Mononuclear cell (primary cell): Measurements from ENCODE around the gene TGFBI. TPM values are rescaled to one million over a fixed set of nuclear protein-coding genes. Genes with fewer than 3 reads are reported as not detected.

Experiments used
- H3K27me3 ChIP-seq: 2 replicates; pipeline ENCODE4 v1.6.0; 2011; ENCODE audit warnings: low read length, control low read depth; ENCODE audit not compliant: insufficient read depth
- H3K4me1 ChIP-seq: 2 replicates; pipeline ENCODE4 v1.5.1; 2011; ENCODE audit warnings: mild to moderate bottlenecking, low read length, control low read depth; ENCODE audit not compliant: insufficient read depth
- H3K4me3 ChIP-seq: 2 replicates; pipeline ENCODE4 v1.5.1; 2011; ENCODE audit warnings: mild to moderate bottlenecking, low read length, moderate library complexity
- H3K9me3 ChIP-seq: 2 replicates; pipeline ENCODE4 v1.5.1; 2011; ENCODE audit warnings: low read depth, mild to moderate bottlenecking, control low read depth, low read length
- total RNA-seq: library from RNA; depleted of rRNA; stranded (reverse); fragments of >200 nt; gene quantifications from one replicate; pipeline ENCODE4 v1.2.3, GENCODE V29; 2012

TGFBI gene
- total RNA-seq, 1 donor = 159 TPM

DNA sequence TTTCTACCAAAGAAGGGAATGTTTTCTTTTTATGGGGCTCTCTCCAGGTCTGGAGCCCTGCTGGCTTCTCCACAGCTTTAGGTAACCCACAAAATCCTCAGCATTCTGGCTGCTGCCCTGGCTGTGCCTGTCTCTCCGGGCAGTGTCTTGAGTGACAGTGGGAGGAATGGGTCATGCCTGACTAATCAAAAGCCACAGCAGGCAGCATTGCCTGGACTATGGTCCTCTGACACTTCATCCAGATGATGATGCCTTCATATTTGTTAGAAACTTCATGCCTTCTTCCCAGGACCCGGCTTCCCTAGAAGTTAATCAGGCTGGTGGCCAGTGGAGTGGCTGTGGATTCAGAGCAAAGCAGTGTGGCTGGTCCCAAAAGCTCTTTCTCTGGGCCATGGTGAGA lies 32.2 kb upstream of the TGFBI start:
- Histone ChIP-seq H3K9me3 (no peaks in the 10 kb centered on the region), H3K4me3 (no peak overlapping the region), H3K4me1 (peaks cover 37% of the 10 kb centered on the region), H3K27me3 (no peaks in the 10 kb centered on the region)

DNA sequence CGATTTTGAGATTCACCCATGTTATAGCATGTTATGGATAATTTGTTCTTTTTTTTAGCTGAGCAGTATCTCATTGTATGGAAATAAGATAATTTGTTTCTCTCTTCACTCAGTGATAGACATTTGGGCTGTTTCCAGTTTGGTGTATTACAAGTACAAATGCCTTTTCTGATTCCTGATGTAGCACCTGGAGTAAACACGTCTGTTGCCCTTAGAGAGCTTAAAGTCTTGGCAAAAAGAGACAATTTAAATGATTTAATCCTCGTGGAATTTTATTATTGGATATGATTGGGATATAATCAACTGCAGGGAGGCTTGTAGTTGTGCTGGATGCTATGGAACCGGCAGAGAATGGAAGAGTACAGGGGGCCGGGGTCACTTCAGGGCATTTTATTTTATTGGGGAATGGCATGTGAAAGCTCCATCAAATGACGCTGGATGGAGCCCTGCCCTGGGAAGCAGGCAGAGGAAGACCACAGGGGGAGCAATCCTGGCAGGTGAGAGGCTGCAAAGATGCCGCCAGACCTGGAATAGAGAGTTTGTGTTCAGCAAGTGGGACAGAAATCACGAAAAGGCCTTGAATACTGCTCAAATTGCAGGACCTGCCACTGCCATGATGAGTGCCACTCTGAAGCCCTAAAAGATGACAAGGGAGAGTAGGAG lies 31.0 kb upstream of the TGFBI start:
- no peaks in the 10 kb centered on the region for H3K27me3 ChIP-seq
- H3K4me3 ChIP-seq = no peak overlapping the region
- H3K9me3 ChIP-seq = no peaks in the 10 kb centered on the region
- peaks cover 46% of the 10 kb centered on the region for H3K4me1 ChIP-seq

GRCh38 chr5:135998889-135999288 lies 29.9 kb upstream of the TGFBI start:
- Histone ChIP-seq H3K27me3 (no peaks in the 10 kb centered on the region), H3K4me1 (peaks cover 46% of the 10 kb centered on the region), H3K4me3 (no peak overlapping the region), H3K9me3 (no peaks in the 10 kb centered on the region)

- no peaks in the 10 kb centered on the region for H3K27me3 ChIP-seq
- peaks cover 46% of the 10 kb centered on the region for H3K4me1 ChIP-seq
- H3K4me3 ChIP-seq = no peak overlapping the region
- no peaks in the 10 kb centered on the region for H3K9me3 ChIP-seq
Measured at GRCh38 chr5:135999406-136000139, 29.2 kb upstream of the TGFBI start.

DNA sequence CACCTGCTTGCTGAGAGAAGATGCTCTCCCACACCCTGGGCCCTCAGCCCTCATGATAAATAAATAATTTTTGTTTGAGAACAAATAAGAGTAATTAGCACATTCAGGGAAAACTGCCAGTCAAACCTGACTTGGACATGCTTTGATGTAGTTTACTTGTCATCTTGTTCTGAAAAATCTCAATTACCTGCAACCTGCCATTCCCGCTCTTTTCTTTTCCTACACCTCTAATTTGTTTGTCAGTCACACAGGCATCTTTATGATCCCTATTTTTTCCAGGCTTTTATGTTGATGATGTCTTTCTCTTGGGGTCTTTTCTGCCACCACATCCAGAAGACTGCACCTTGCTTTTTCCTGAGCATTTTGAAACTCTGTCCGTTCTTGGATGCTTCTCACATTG lies 28.6 kb upstream of the TGFBI start:
- H3K4me1 ChIP-seq = peaks cover 46% of the 10 kb centered on the region
- H3K4me3 ChIP-seq = no peak overlapping the region
- H3K27me3 ChIP-seq = no peaks in the 10 kb centered on the region
- no peaks in the 10 kb centered on the region for H3K9me3 ChIP-seq

DNA sequence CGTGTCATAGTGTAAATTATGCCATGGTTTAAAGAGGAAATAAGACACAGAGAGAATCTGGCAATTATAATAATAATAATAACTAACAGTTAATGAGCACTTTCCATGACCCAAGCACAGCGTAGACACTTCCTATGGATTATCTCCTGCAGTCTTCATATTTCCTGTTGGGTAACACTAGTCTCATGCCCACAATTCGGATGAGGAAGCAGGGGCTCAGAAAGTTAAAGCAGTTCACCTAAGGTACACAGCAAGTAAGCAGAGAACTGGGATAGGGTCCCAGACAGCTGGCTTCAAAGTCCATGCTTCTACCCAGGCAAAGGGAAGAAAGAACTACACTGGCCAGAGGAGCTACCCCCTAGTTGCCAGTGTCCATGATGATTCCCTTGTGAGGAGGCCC lies 27.9 kb upstream of the TGFBI start:
- Histone ChIP-seq H3K9me3 (no peaks in the 10 kb centered on the region), H3K27me3 (no peaks in the 10 kb centered on the region), H3K4me3 (no peak overlapping the region), H3K4me1 (peaks cover 46% of the 10 kb centered on the region)

GRCh38 chr5:136001466-136001981 lies 27.3 kb upstream of the TGFBI start:
- H3K9me3 ChIP-seq = no peaks in the 10 kb centered on the region
- H3K4me1 ChIP-seq = peaks cover 46% of the 10 kb centered on the region
- H3K27me3 ChIP-seq = no peaks in the 10 kb centered on the region
- H3K4me3 ChIP-seq = no peak overlapping the region

- Histone ChIP-seq H3K9me3 (no peaks in the 10 kb centered on the region), H3K4me3 (no peak overlapping the region), H3K4me1 (peaks cover 31% of the 10 kb centered on the region), H3K27me3 (no peaks in the 10 kb centered on the region)
Measured at GRCh38 chr5:136004436-136004835, 24.4 kb upstream of the TGFBI start.

DNA sequence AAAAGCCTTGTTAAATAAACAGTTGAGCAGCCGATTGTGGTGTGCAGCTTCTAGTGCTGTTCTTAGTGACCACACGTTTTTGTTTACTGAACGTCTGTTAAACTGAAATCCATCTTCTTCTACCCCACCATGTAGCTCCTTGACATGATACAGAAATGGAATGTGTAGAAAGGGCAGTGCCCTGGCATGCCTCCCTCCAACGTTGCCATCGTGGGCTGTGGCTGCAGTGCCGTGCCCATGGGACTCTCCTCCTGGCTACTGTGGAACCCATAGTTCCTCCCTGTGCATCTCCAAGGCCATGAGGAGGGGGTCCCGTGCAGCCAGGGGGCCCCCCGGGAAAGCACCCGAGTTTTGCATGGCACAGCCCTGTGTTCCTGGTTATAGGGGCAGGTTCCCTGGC lies 23.3 kb upstream of the TGFBI start:
- Histone ChIP-seq H3K4me1 (peaks cover 24% of the 10 kb centered on the region), H3K9me3 (no peaks in the 10 kb centered on the region), H3K27me3 (no peaks in the 10 kb centered on the region), H3K4me3 (no peak overlapping the region)

GRCh38 chr5:136006164-136006563 lies 22.6 kb upstream of the TGFBI start:
- H3K27me3 ChIP-seq = no peaks in the 10 kb centered on the region
- H3K4me1 ChIP-seq = peaks cover 23% of the 10 kb centered on the region
- H3K4me3 ChIP-seq = no peak overlapping the region
- H3K9me3 ChIP-seq = no peaks in the 10 kb centered on the region

GRCh38 chr5:136006761-136007251 lies 22.0 kb upstream of the TGFBI start:
- no peaks in the 10 kb centered on the region for H3K9me3 ChIP-seq

GRCh38 chr5:136007271-136007670 lies 21.5 kb upstream of the TGFBI start:
- Histone ChIP-seq H3K4me1 (peaks cover 20% of the 10 kb centered on the region), H3K4me3 (no peak overlapping the region), H3K27me3 (no peaks in the 10 kb centered on the region), H3K9me3 (no peaks in the 10 kb centered on the region)

More at GRCh38 chr5:136006761-136007251, 22.0 kb upstream of the TGFBI start:
- Histone ChIP-seq H3K4me3 (no peak overlapping the region), H3K4me1 (peaks cover 23% of the 10 kb centered on the region), H3K27me3 (no peaks in the 10 kb centered on the region)

GRCh38 chr5:136011414-136012001 lies 17.3 kb upstream of the TGFBI start:
- H3K9me3 ChIP-seq = no peaks in the 10 kb centered on the region
- no peaks in the 10 kb centered on the region for H3K27me3 ChIP-seq
- H3K4me3 ChIP-seq = no peak overlapping the region
- peaks cover 59% of the 10 kb centered on the region for H3K4me1 ChIP-seq

DNA sequence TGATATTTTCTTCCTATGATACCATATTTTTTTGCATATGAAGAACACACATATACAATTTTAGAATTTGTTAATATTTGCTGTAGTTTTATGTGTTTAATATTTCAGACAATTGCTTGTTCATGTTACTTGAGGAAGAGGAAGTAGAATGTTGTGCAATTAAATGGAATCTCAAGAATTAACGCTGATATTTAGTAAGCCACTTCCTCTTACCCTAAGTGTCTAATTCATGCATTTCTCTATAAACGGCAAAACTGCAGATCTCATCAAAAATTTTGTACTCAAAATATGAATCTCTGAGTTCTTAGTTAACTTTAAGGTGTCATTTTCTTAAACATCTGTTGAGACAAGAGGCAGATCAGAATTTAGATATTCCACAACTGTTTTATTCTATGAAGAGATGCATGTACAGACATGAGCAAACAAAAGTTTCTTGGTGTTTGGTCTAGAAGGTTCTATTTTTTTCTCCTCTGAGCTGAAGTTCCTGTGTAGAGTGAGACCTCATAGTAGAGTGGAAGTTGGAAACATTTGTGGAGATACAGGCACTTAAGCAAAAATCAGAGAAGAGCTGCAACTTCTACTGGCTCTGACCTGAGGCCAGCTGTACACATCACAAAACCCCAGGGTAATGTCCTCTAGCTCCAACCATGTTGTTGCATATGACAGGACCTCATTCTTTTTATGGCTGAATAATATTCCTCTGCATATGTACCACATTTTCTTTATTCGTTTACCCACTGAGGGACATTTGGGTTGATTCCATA lies 16.6 kb upstream of the TGFBI start:
- no peaks in the 10 kb centered on the region for H3K27me3 ChIP-seq
- peaks cover 66% of the 10 kb centered on the region for H3K4me1 ChIP-seq
- no peak overlapping the region for H3K4me3 ChIP-seq
- H3K9me3 ChIP-seq = no peaks in the 10 kb centered on the region

- H3K27me3 ChIP-seq = no peaks in the 10 kb centered on the region
- no peaks in the 10 kb centered on the region for H3K9me3 ChIP-seq
- H3K4me1 ChIP-seq = peaks cover 75% of the 10 kb centered on the region
- H3K4me3 ChIP-seq = no peak overlapping the region
Measured at GRCh38 chr5:136013559-136013958, 15.2 kb upstream of the TGFBI start.
